Chondrocyte (in vitro differentiated cells): ENCODE data around the gene PODXL. TPM values are rescaled to one million over a fixed set of nuclear protein-coding genes. Genes with fewer than 3 reads are reported as not detected.
A peak's percentile ranks its signal among the peaks of the same experiment; 100 is the strongest.

Experiments
- DNase-seq: peaks from one replicate; pipeline ENCODE4 v3.0.0; 2021; ENCODE audit warnings: mixed read lengths, low spot score
- H3K27ac Mint-ChIP-seq: one replicate; pipeline ENCODE4 v1.8.0; 2021; ENCODE audit warnings: mild to moderate bottlenecking, moderate library complexity, mixed read lengths; ENCODE audit not compliant: unreplicated experiment
- H3K27me3 Mint-ChIP-seq: 2 replicates; pipeline ENCODE4 v1.8.0; 2021; ENCODE audit warnings: low read depth, mixed read lengths
- H3K36me3 Mint-ChIP-seq: 2 replicates; pipeline ENCODE4 v1.8.0; 2021; ENCODE audit warnings: low read depth, mixed read lengths
- H3K4me1 Mint-ChIP-seq: 2 replicates; pipeline ENCODE4 v1.8.0; 2021; ENCODE audit warnings: low read depth, mild to moderate bottlenecking, mixed read lengths
- H3K4me3 Mint-ChIP-seq: one replicate; pipeline ENCODE4 v1.8.0; 2021; ENCODE audit warnings: mild to moderate bottlenecking, moderate library complexity, mixed read lengths; ENCODE audit not compliant: unreplicated experiment
- H3K9me3 Mint-ChIP-seq: 2 replicates; pipeline ENCODE4 v1.8.0; 2021; ENCODE audit warnings: low read depth, mixed read lengths
- CTCF ChIP-seq: fragments of 200-600 bp; sonication (generic); IDR thresholded peaks from 2 replicates; pipeline ENCODE4 v1.5.0; 2021; ENCODE audit warnings: antibody characterized with exemption, mild to moderate bottlenecking, moderate library complexity
- total RNA-seq: library from RNA; stranded (reverse); gene quantifications from 3 replicates; pipeline ENCODE4 v1.2.1, GENCODE V29; 2021

PODXL gene
- total RNA-seq, 1 donor from 2014 or later: 14.0 TPM

GRCh38 chr7:131511071-131511470 lies 45.4 kb downstream of the PODXL start:
- Mint-ChIP-seq H3K9me3 (no peaks in the 10 kb centered on the region), H3K36me3 (peaks cover 3% of the 10 kb centered on the region), H3K4me1 (peaks cover 38% of the 10 kb centered on the region), H3K27me3 (no peaks in the 10 kb centered on the region), H3K4me3 (no peak overlapping the region), H3K27ac (no peak overlapping the region)
- TF ChIP-seq CTCF: no peak
- DNase-seq: no peak

- no peak for TF ChIP-seq CTCF
- Mint-ChIP-seq H3K27ac (no peak overlapping the region), H3K9me3 (no peaks in the 10 kb centered on the region), H3K36me3 (peaks cover 3% of the 10 kb centered on the region), H3K27me3 (no peaks in the 10 kb centered on the region), H3K4me1 (peaks cover 31% of the 10 kb centered on the region), H3K4me3 (no peak overlapping the region)
- DNase-seq: no peak
Observed at GRCh38 chr7:131509781-131510180, 46.6 kb downstream of the PODXL start.

- H3K4me3 Mint-ChIP-seq: no peak overlapping the region
- peaks cover 26% of the 10 kb centered on the region for H3K4me1 Mint-ChIP-seq
- no peak for TF ChIP-seq CTCF
- H3K27ac Mint-ChIP-seq: no peak overlapping the region
- H3K36me3 Mint-ChIP-seq: peaks cover 3% of the 10 kb centered on the region
- no peaks in the 10 kb centered on the region for H3K27me3 Mint-ChIP-seq
- H3K9me3 Mint-ChIP-seq: no peaks in the 10 kb centered on the region
- DNase-seq: no peak
Observed at GRCh38 chr7:131508754-131509486, 47.5 kb downstream of the PODXL start.

GRCh38 chr7:131507592-131508331 lies 48.7 kb downstream of the PODXL start:
- H3K27me3 Mint-ChIP-seq: no peaks in the 10 kb centered on the region
- H3K4me1 Mint-ChIP-seq: peaks cover 23% of the 10 kb centered on the region
- H3K36me3 Mint-ChIP-seq: peaks cover 3% of the 10 kb centered on the region
- H3K4me3 Mint-ChIP-seq: no peak overlapping the region
- H3K9me3 Mint-ChIP-seq: no peaks in the 10 kb centered on the region
- H3K27ac Mint-ChIP-seq: peak overlapping the region; percentile 6
- no peak for DNase-seq
- TF ChIP-seq CTCF: peak; percentile 94

GRCh38 chr7:131506597-131506996 lies 49.8 kb downstream of the PODXL start:
- Mint-ChIP-seq H3K27me3 (no peaks in the 10 kb centered on the region), H3K4me1 (peaks cover 22% of the 10 kb centered on the region), H3K9me3 (no peaks in the 10 kb centered on the region), H3K27ac (peak overlapping the region; percentile 68), H3K36me3 (peaks cover 3% of the 10 kb centered on the region), H3K4me3 (no peak overlapping the region)
- peak; percentile 22 for TF ChIP-seq CTCF
- no peak for DNase-seq
